Testis (tissue), 3 donors: Measurements from ENCODE around the gene WIPF3. TPM values are rescaled to one million over a fixed set of nuclear protein-coding genes. Genes with fewer than 3 reads are reported as not detected.
A peak's percentile ranks its signal among the peaks of the same experiment; 100 is the strongest.

Experiments
- DNase-seq: peaks from one replicate; pipeline ENCODE4 v3.0.0-alpha.2; 2019
- H3K27ac ChIP-seq, 2 donors: fragments of 200-600 bp; sonication (generic); one replicate each; pipeline ENCODE4 v1.5.1; 2019
- H3K27me3 ChIP-seq: fragments of 200-600 bp; sonication (generic); one replicate; pipeline ENCODE4 v1.5.1; 2019
- H3K36me3 ChIP-seq: fragments of 200-600 bp; sonication (generic); one replicate; pipeline ENCODE4 v1.5.1; 2017; ENCODE audit warnings: low read depth; ENCODE audit errors: missing control alignments
- H3K4me1 ChIP-seq: fragments of 200-600 bp; sonication (generic); one replicate; pipeline ENCODE4 v1.5.1; 2019
- H3K4me3 ChIP-seq, 2 donors: fragments of 200-600 bp; sonication (generic); one replicate each; pipeline ENCODE4 v1.5.1; 2017 to 2019
- H3K9me3 ChIP-seq: fragments of 200-600 bp; sonication (generic); one replicate; pipeline ENCODE4 v1.5.1; 2017
- POLR2A ChIP-seq: fragments of 450-650 bp; IDR thresholded peaks from one replicate; pipeline ENCODE4 v1.6.1; 2017; ENCODE audit warnings: antibody characterized with exemption, mild to moderate bottlenecking, moderate library complexity
- WGBS, 2 donors: methylation state at CpG; one replicate each; pipeline ENCODE4 v1.1.5; 2018; 5-methylcytosine and 5-hydroxymethylcytosine counted together
- intact Hi-C: fragments of 100-400 bp; cut with DNase I; formaldehyde crosslinking; loops from one replicate; pipeline ENCODE4 v1.15.1; 2023; ENCODE audit warnings: low total_unique reads
- polyA plus RNA-seq: library from polyadenylated mRNA; stranded (reverse); fragments of 350-450 nt; fragmentation: Illumina TruSeq; extraction: RNeasy Lipid Tissue Mini Kit (QIAGEN cat#74804); gene quantifications from one replicate; pipeline ENCODE4 v1.2.3, GENCODE V29; 2014; ENCODE audit warnings: low read depth, low replicate concordance; ENCODE audit not compliant: insufficient read depth
- total RNA-seq, 2 donors: library from RNA; depleted of rRNA; stranded (reverse); fragments of >200 nt; gene quantifications; one replicate each; pipeline ENCODE4 v1.2.3, GENCODE V29; 2016
- TF ChIP-seq, protein P1 (sequence below), 3 experiments: fragments of 450-650 bp in 2 of 3; fragments of 200-600 bp in 1 of 3; sonication (generic) in 1 of 3; IDR thresholded peaks; one replicate each; pipeline ENCODE4 v1.5.1; 2016 to 2019; ENCODE audit warnings: antibody characterized with exemption in 3 of 3, mild to moderate bottlenecking in 2 of 3, moderate library complexity in 1 of 3

WIPF3 gene
- total and polyA plus RNA-seq, 3 donors from 2014 or later, result 42.7 to 110 (median 80.7) TPM

- Histone ChIP-seq H3K27ac (no peak overlapping the region), H3K4me3 (no peak overlapping the region), H3K4me1 (peaks cover 3% of the 10 kb centered on the region), H3K9me3 (no peaks in the 10 kb centered on the region), H3K36me3 (no peaks in the 10 kb centered on the region), H3K27me3 (no peaks in the 10 kb centered on the region)
- TF ChIP-seq POLR2A, result no peak
- TF ChIP-seq, protein P1, sequence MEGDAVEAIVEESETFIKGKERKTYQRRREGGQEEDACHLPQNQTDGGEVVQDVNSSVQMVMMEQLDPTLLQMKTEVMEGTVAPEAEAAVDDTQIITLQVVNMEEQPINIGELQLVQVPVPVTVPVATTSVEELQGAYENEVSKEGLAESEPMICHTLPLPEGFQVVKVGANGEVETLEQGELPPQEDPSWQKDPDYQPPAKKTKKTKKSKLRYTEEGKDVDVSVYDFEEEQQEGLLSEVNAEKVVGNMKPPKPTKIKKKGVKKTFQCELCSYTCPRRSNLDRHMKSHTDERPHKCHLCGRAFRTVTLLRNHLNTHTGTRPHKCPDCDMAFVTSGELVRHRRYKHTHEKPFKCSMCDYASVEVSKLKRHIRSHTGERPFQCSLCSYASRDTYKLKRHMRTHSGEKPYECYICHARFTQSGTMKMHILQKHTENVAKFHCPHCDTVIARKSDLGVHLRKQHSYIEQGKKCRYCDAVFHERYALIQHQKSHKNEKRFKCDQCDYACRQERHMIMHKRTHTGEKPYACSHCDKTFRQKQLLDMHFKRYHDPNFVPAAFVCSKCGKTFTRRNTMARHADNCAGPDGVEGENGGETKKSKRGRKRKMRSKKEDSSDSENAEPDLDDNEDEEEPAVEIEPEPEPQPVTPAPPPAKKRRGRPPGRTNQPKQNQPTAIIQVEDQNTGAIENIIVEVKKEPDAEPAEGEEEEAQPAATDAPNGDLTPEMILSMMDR (IDR thresholded peaks at IDR 0.05), result no peak
- WGBS, 2 donors, result 66 to 90% methylated on average over 5 to 7 of the region's 7 CpGs
- DNase-seq, result no peak
- intact Hi-C loops, result no loop called here
Measured at GRCh38 chr7:29825775-29826529, 19.6 kb downstream of the WIPF3 start.

- Histone ChIP-seq H3K9me3 (no peaks in the 10 kb centered on the region), H3K4me3 (no peak overlapping the region), H3K4me1 (peaks cover 3% of the 10 kb centered on the region), H3K36me3 (no peaks in the 10 kb centered on the region), H3K27me3 (no peaks in the 10 kb centered on the region), H3K27ac (no peak overlapping the region)
- intact Hi-C loops, result no loop called here
- WGBS, 2 donors, result 89 to 94% methylated on average over 2 of the region's 2 CpGs
- TF ChIP-seq, protein P1 (IDR thresholded peaks at IDR 0.05), result no peak
- no peak for TF ChIP-seq POLR2A
- DNase-seq, result no peak
Measured at GRCh38 chr7:29826530-29826822, 20.2 kb downstream of the WIPF3 start.

DNA sequence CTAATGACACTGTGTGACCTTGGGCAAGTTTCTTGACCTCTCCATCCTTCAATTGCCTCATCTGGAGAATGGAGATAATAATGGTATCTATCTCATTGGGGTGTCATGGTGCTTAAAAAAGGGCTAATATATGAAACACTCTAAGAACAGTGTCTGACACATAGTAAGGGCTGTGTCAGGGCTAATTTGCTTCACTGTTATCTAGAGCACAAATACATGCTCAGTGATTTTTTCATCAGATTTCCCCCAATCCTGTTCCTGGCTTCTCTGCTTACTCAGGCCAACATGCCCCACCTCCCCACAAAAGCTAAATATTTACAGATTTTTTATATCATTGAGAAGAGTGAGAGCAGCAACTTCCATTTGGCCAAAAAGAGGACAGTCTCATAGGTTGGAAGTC is 20.6 kb downstream of the WIPF3 start:
- intact Hi-C loops, result no loop called here
- no peak for TF ChIP-seq POLR2A
- TF ChIP-seq, protein P1 (IDR thresholded peaks at IDR 0.05), result no peak
- no peaks in the 10 kb centered on the region for H3K27me3 ChIP-seq
- peaks cover 3% of the 10 kb centered on the region for H3K4me1 ChIP-seq
- H3K9me3 ChIP-seq, result no peaks in the 10 kb centered on the region
- H3K27ac ChIP-seq, result no peak overlapping the region
- no peak overlapping the region for H3K4me3 ChIP-seq
- DNase-seq, result no peak
- H3K36me3 ChIP-seq, result no peaks in the 10 kb centered on the region

DNA sequence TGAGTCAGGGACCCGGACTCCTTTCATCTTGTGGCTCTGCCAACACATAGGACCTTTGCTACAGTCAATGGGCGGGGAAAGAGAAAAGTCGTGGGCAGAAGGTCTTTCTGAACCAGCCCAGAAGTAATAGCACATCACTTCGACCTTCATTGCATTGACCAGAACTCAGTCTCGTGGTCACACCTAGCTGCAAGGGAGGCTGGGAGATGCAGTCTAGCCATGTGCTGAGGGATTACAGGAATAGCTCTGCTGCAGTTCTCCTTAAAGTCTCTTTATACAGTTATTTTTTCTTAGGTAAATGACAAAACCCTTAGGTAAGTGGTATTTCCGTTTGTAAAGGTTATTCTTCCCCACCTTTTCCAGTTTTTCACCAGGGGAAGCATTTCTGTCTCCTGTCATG is 25.4 kb downstream of the WIPF3 start:
- Histone ChIP-seq H3K4me3 (no peak overlapping the region), H3K27me3 (no peaks in the 10 kb centered on the region), H3K4me1 (peaks cover 12% of the 10 kb centered on the region), H3K27ac (no peak overlapping the region), H3K9me3 (no peaks in the 10 kb centered on the region), H3K36me3 (no peaks in the 10 kb centered on the region)
- WGBS, 2 donors, result 88 to 95% methylated on average over 6 of the region's 6 CpGs
- intact Hi-C loops, result no loop called here
- TF ChIP-seq POLR2A, result no peak
- DNase-seq, result no peak

DNA sequence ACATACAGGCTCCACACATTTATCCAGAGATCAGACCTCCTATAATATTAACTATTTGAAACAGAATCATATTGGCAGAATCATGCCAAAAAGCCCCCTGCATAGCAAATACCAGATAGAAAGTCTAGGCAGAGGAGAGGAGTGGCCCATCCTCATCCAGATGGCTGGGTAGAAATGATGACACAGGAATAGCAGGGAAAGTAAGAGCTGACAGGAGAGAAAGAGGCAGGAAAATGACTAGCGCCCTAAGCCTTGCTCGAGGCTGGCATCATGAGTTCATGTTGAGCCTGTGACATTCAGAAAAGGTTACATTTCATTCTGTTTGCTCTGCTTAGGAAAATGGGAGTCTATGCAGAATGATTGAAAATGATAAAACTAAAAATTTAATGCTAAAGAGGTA is 27.6 kb downstream of the WIPF3 start:
- H3K27ac ChIP-seq, result peak overlapping the region; percentile 31 to 33
- intact Hi-C loops, result no loop called here
- WGBS, 2 donors, result 44 to 79% methylated on average over 2 of the region's 2 CpGs
- H3K27me3 ChIP-seq, result no peaks in the 10 kb centered on the region
- H3K9me3 ChIP-seq, result no peaks in the 10 kb centered on the region
- no peak for DNase-seq
- no peak overlapping the region for H3K4me3 ChIP-seq
- peaks cover 12% of the 10 kb centered on the region for H3K4me1 ChIP-seq
- TF ChIP-seq, protein P1 (IDR thresholded peaks at IDR 0.05), result no peak
- no peak for TF ChIP-seq POLR2A
- no peaks in the 10 kb centered on the region for H3K36me3 ChIP-seq
